T-cell (primary cell): ENCODE data around the gene NCAPD3. TPM values are rescaled to one million over a fixed set of nuclear protein-coding genes. Genes with fewer than 3 reads are reported as not detected.
"Not testable (repeated sequence)": the region's sequence is repeated elsewhere in the genome, so short reads cannot be mapped to it uniquely, and the experiment has no call there.

ENCODE experiments used
- ATAC-seq, 4 experiments: fragments of 200-7000 bp in 3 of 4; fragments of 150-1000 bp in 1 of 4; cut with Tn5 transposase; replicated peaks in 1 of 4; 1 replicate in 3 of 4; 2 replicates in 1 of 4; pipeline ENCODE4 v1.10.0; 2021; ENCODE audit warnings: moderate library complexity in 3 of 4, mild to moderate bottlenecking in 2 of 4, moderate number of reproducible peaks in 1 of 4
- CTCF ChIA-PET, 2 donors: fragments of 300-600 bp; sonication (Branson Sonifier 250); formaldehyde crosslinking; loops; one replicate each; lab custom pipeline; 2022; ENCODE audit warnings: antibody characterized with exemption in 2 of 2; lab: Charles Lee
- POLR2A ChIA-PET, 2 donors: fragments of 300-600 bp; sonication (Branson Sonifier 250); formaldehyde crosslinking; loops; one replicate each; lab custom pipeline; 2022; ENCODE audit warnings: antibody characterized with exemption in 2 of 2; lab: Charles Lee
- DNase-seq, 35 experiments: peaks; one replicate each; pipeline versions ENCODE4 v3.0.0 to v3.0.0-alpha.2; 2013 to 2023
- H3K27ac ChIP-seq: one replicate; pipeline ENCODE4 v1.5.1; 2013; ENCODE audit warnings: low read length
- H3K27me3 ChIP-seq, 2 experiments: replicated peaks in 1 of 2; 1 replicate in 1 of 2; 2 replicates in 1 of 2; pipeline versions ENCODE4 v1.6.1 to v1.7.0; 2013; ENCODE audit warnings: low read length in 1 of 2, mixed read lengths in 1 of 2; ENCODE audit not compliant: control insufficient read depth in 2 of 2, insufficient read depth in 2 of 2; ENCODE audit errors: extremely low read depth in 1 of 2
- H3K36me3 ChIP-seq, 2 donors: 1 replicate in 1 of 2; 2 replicates in 1 of 2; pipeline versions ENCODE4 v1.6.1 to v1.7.0; 2013; ENCODE audit warnings: low read length in 1 of 2; ENCODE audit not compliant: control insufficient read depth in 2 of 2, insufficient read depth in 1 of 2; ENCODE audit errors: extremely low read depth in 1 of 2
- H3K4me1 ChIP-seq, 2 experiments: 1 replicate in 1 of 2; 2 replicates in 1 of 2; pipeline versions ENCODE4 v1.6.1 to v1.7.0; 2013; ENCODE audit warnings: low read length in 2 of 2, mixed read lengths in 1 of 2; ENCODE audit not compliant: insufficient read depth in 2 of 2, control insufficient read depth in 1 of 2; ENCODE audit errors: extremely low read depth in 1 of 2
- H3K4me3 ChIP-seq, 2 donors: 1 replicate in 1 of 2; 2 replicates in 1 of 2; pipeline versions ENCODE4 v1.5.1 to v1.7.0; 2013; ENCODE audit warnings: mild to moderate bottlenecking in 2 of 2, low read length in 1 of 2, moderate library complexity in 1 of 2; ENCODE audit not compliant: control insufficient read depth in 1 of 2; ENCODE audit errors: extremely low read depth in 1 of 2
- H3K9me3 ChIP-seq: 2 replicates; pipeline ENCODE4 v1.7.0; 2013
- H3K27ac Mint-ChIP-seq, 2 donors: one replicate each; pipeline ENCODE4 v1.8.0; 2020 to 2021; ENCODE audit warnings: mild to moderate bottlenecking in 2 of 2, mixed read lengths in 2 of 2
- H3K27me3 Mint-ChIP-seq, 2 donors: one replicate each; pipeline ENCODE4 v1.8.0; 2021 to 2022; ENCODE audit warnings: mixed read lengths in 2 of 2
- H3K36me3 Mint-ChIP-seq: one replicate; pipeline ENCODE4 v1.8.0; 2021; ENCODE audit warnings: mixed read lengths
- H3K4me1 Mint-ChIP-seq, 3 donors: one replicate each; pipeline ENCODE4 v1.8.0; 2020 to 2022; ENCODE audit warnings: mixed read lengths in 3 of 3, mild to moderate bottlenecking in 1 of 3
- H3K4me3 Mint-ChIP-seq, 3 donors: one replicate each; pipeline ENCODE4 v1.8.0; 2020 to 2022; ENCODE audit warnings: mild to moderate bottlenecking in 3 of 3, mixed read lengths in 3 of 3, moderate library complexity in 3 of 3
- H3K9me3 Mint-ChIP-seq, 3 donors: one replicate each; pipeline ENCODE4 v1.8.0; 2020 to 2022; ENCODE audit warnings: mixed read lengths in 3 of 3
- WGBS: methylation state at CpG from one replicate; pipeline ENCODE4 v1.1.5; 2013; ENCODE audit warnings: missing lambda C conversion rate; ENCODE audit not compliant: insufficient coverage; 5-methylcytosine and 5-hydroxymethylcytosine counted together
- total RNA-seq, 35 experiments: library from RNA in 6 of 35; stranded (reverse) in 6 of 35; fragments of 120-200 nt in 1 of 35; gene quantifications; one replicate each; pipeline versions ENCODE4 v1.2.1 to v1.2.4 and lab custom pipeline; 2013 to 2026

NCAPD3 gene
- total RNA-seq, 5 donors from 2014 or later (not counting 1 experiment from before 2014, with no cell fraction given), result 33.7 to 41.9 (median 36.8) TPM

GRCh38 chr11:134188092-134188491, 35.7 kb downstream of the NCAPD3 start:
- H3K27me3 ChIP-seq, POLR2A ChIA-PET, H3K9me3 ChIP-seq, H3K27ac Mint-ChIP-seq, ATAC-seq, H3K27ac ChIP-seq, H3K4me3 Mint-ChIP-seq, H3K4me1 Mint-ChIP-seq, DNase-seq, H3K4me3 ChIP-seq, H3K4me1 ChIP-seq, H3K9me3 Mint-ChIP-seq, H3K27me3 Mint-ChIP-seq: not testable (repeated sequence)
- 96% methylated on average over 7 of the region's 8 CpGs for WGBS
- H3K36me3 ChIP-seq, result peaks cover 16 to 57% of the 10 kb centered on the region in 2 donors
- CTCF ChIA-PET, result interaction anchor here in 1 of 2 donors (0.6 kb wide), 1 partner anchor 51 kb away, joined by 3 read pairs; no protein-coding TSS in a partner anchor
- H3K36me3 Mint-ChIP-seq, result peaks cover 83% of the 10 kb centered on the region

GRCh38 chr11:134181707-134182106, 42.1 kb downstream of the NCAPD3 start:
- WGBS, result no CpG with 5 or more reads among the region's 4 CpGs
- no peaks in the 10 kb centered on the region for H3K9me3 ChIP-seq
- H3K36me3 Mint-ChIP-seq, result peaks cover 65% of the 10 kb centered on the region
- no peaks in the 10 kb centered on the region for H3K27me3 Mint-ChIP-seq
- H3K4me3 Mint-ChIP-seq, result no peak overlapping the region
- peaks cover 7 to 61% of the 10 kb centered on the region in 2 donors for H3K36me3 ChIP-seq
- H3K9me3 Mint-ChIP-seq, result no peaks in the 10 kb centered on the region
- H3K27me3 ChIP-seq, result no peaks in the 10 kb centered on the region
- ATAC-seq (no peak), DNase-seq (no peak)
- H3K4me1 Mint-ChIP-seq, result no peaks in the 10 kb centered on the region
- H3K27ac ChIP-seq, result no peak overlapping the region
- ChIA-PET CTCF (no interaction called here), POLR2A (no interaction called here)
- H3K4me3 ChIP-seq, result no peak overlapping the region
- H3K27ac Mint-ChIP-seq, result no peak overlapping the region
- no peaks in the 10 kb centered on the region for H3K4me1 ChIP-seq

GRCh38 chr11:134178032-134178674, 45.6 kb downstream of the NCAPD3 start:
- no peaks in the 10 kb centered on the region for H3K9me3 Mint-ChIP-seq
- H3K27ac Mint-ChIP-seq, result no peak overlapping the region
- DNase-seq (no peak), ATAC-seq (no peak)
- 100% methylated on average over 2 of the region's 5 CpGs for WGBS
- no peaks in the 10 kb centered on the region for H3K27me3 Mint-ChIP-seq
- ChIA-PET POLR2A (no interaction called here), CTCF (no interaction called here)
- H3K4me3 Mint-ChIP-seq, result no peak overlapping the region
- H3K36me3 ChIP-seq, result peaks cover 7 to 65% of the 10 kb centered on the region in 2 donors
- H3K27ac ChIP-seq, result no peak overlapping the region
- H3K9me3 ChIP-seq, result no peaks in the 10 kb centered on the region
- no peaks in the 10 kb centered on the region for H3K27me3 ChIP-seq
- H3K4me1 Mint-ChIP-seq, result no peaks in the 10 kb centered on the region
- H3K36me3 Mint-ChIP-seq, result peaks cover 53% of the 10 kb centered on the region
- no peak overlapping the region for H3K4me3 ChIP-seq
- no peaks in the 10 kb centered on the region for H3K4me1 ChIP-seq

GRCh38 chr11:134176284-134176683, 47.5 kb downstream of the NCAPD3 start:
- Histone ChIP-seq H3K9me3 (no peaks in the 10 kb centered on the region), H3K4me1 (no peaks in the 10 kb centered on the region), H3K4me3 (no peak overlapping the region), H3K36me3 (peaks cover 4 to 60% of the 10 kb centered on the region in 2 donors), H3K27ac (no peak overlapping the region), H3K27me3 (no peaks in the 10 kb centered on the region)
- Mint-ChIP-seq H3K27me3 (no peaks in the 10 kb centered on the region), H3K4me1 (no peaks in the 10 kb centered on the region), H3K9me3 (no peaks in the 10 kb centered on the region), H3K27ac (no peak overlapping the region), H3K36me3 (peaks cover 53% of the 10 kb centered on the region), H3K4me3 (no peak overlapping the region)
- ChIA-PET CTCF (interaction anchor here in 1 of 2 donors (0.7 kb wide), 1 partner anchor 273 kb away, joined by 5 read pairs; no protein-coding TSS in a partner anchor), POLR2A (interaction anchor here in 1 of 2 donors (0.9 kb wide), 1 partner anchor 98 kb away, joined by 5 read pairs; no protein-coding TSS in a partner anchor)
- WGBS, result 100% methylated on average over 5 of the region's 13 CpGs
- no peak for DNase-seq
- no peak for ATAC-seq

GRCh38 chr11:134173296-134173695, 50.5 kb downstream of the NCAPD3 start:
- no peak overlapping the region for H3K27ac Mint-ChIP-seq
- Histone ChIP-seq H3K9me3 (no peaks in the 10 kb centered on the region), H3K4me1 (no peaks in the 10 kb centered on the region), H3K4me3 (no peak overlapping the region), H3K36me3 (peaks cover 20 to 56% of the 10 kb centered on the region in 2 donors), H3K27me3 (no peaks in the 10 kb centered on the region), H3K27ac (no peak overlapping the region)
- ChIA-PET POLR2A (no interaction called here), CTCF (no interaction called here)
- H3K4me3 Mint-ChIP-seq, result no peak overlapping the region
- H3K27me3 Mint-ChIP-seq, result no peaks in the 10 kb centered on the region
- no peaks in the 10 kb centered on the region for H3K9me3 Mint-ChIP-seq
- no peaks in the 10 kb centered on the region for H3K4me1 Mint-ChIP-seq
- 96% methylated on average over 5 of the region's 5 CpGs for WGBS
- DNase-seq (no peak), ATAC-seq (no peak)
- peaks cover 48% of the 10 kb centered on the region for H3K36me3 Mint-ChIP-seq

GRCh38 chr11:134171951-134172350, 51.8 kb downstream of the NCAPD3 start:
- WGBS, result 98% methylated on average over 8 of the region's 10 CpGs
- Mint-ChIP-seq H3K4me3 (no peak overlapping the region), H3K27ac (no peak overlapping the region), H3K36me3 (peaks cover 48% of the 10 kb centered on the region), H3K9me3 (no peaks in the 10 kb centered on the region), H3K27me3 (no peaks in the 10 kb centered on the region), H3K4me1 (no peaks in the 10 kb centered on the region)
- H3K27me3 ChIP-seq, result no peaks in the 10 kb centered on the region
- H3K36me3 ChIP-seq, result peaks cover 22 to 50% of the 10 kb centered on the region in 2 donors
- no peak overlapping the region for H3K4me3 ChIP-seq
- POLR2A ChIA-PET, result interaction anchor here in 1 of 2 donors (0.6 kb wide), 1 partner anchor 30 kb away, joined by 4 read pairs; no protein-coding TSS in a partner anchor
- ATAC-seq, result no peak
- H3K27ac ChIP-seq, result no peak overlapping the region
- no peaks in the 10 kb centered on the region for H3K9me3 ChIP-seq
- CTCF ChIA-PET, result interaction anchor here in 1 of 2 donors (0.6 kb wide), 1 partner anchor 408 kb away, joined by 3 read pairs; no protein-coding TSS in a partner anchor
- no peaks in the 10 kb centered on the region for H3K4me1 ChIP-seq
- no peak for DNase-seq
